HepG2 (cell line): ENCODE measurements around the gene COPB2. TPM values are rescaled to one million over a fixed set of nuclear protein-coding genes. Genes with fewer than 3 reads are reported as not detected.

Experiments
- ATAC-seq: fragments of 200-7000 bp; cut with Tn5 transposase; 3 replicates; pipeline ENCODE4 v1.9.1; 2020; ENCODE audit warnings: mild to moderate bottlenecking, moderate library complexity
- BruUV-seq: library from RNA; stranded (reverse); fragments of 400-500 nt; replicated peaks from 2 replicates; lab custom pipeline; 2021; lab: Mats Ljungman, UMichigan
- CTCF ChIA-PET: fragments of 300-600 bp; formaldehyde crosslinking; extraction: SDS; loops from one replicate; lab custom pipeline; 2021; ENCODE audit warnings: low total read pairs, inconsistent platforms, low intra/inter-chr PET ratio; lab: Yijun Ruan, JAX
- POLR2A ChIA-PET: fragments of 350-600 bp; sonication (Branson Sonifier 250); formaldehyde crosslinking; loops from one replicate; lab custom pipeline; 2020; ENCODE audit warnings: antibody characterized with exemption, inconsistent platforms; lab: Yijun Ruan, JAX
- DNase-seq: peaks from one replicate; pipeline ENCODE4 v3.0.0-alpha.2; 2015; ENCODE audit warnings: low spot score
- FAIRE-seq: peaks from 3 replicates; lab custom pipeline; 2011; peaks lifted over from hg19 to GRCh38; lab: Jason Lieb, UNC
- H2AFZ ChIP-seq: one replicate; pipeline ENCODE4 v1.6.1; 2011; ENCODE audit warnings: low read length, inconsistent platforms
- H3K27ac ChIP-seq: fragments of 300-600 bp; 3 replicates; pipeline ENCODE4 v1.8.0; 2011; ENCODE audit warnings: mixed run types, mild to moderate bottlenecking, mixed read lengths, low read length, inconsistent platforms; ENCODE audit not compliant: insufficient read depth; ENCODE audit errors: extremely low read length
- H3K27me3 ChIP-seq, 2 experiments: fragments of 200-600 bp in 1 of 2; 2 replicates in 1 of 2; 3 replicates in 1 of 2; pipeline versions ENCODE4 v1.6.0 to v1.8.0; 2011; ENCODE audit warnings: low read length in 2 of 2, mild to moderate bottlenecking in 2 of 2, moderate library complexity in 2 of 2, inconsistent platforms in 1 of 2; ENCODE audit not compliant: insufficient read depth in 2 of 2, control insufficient read depth in 1 of 2
- H3K36me3 ChIP-seq, 2 experiments: fragments of 200-600 bp in 1 of 2; replicated peaks in 1 of 2; 2 replicates in 1 of 2; 3 replicates in 1 of 2; pipeline versions ENCODE4 v1.5.1 to v1.8.0; 2011; ENCODE audit warnings: low read length in 2 of 2, inconsistent platforms in 1 of 2; ENCODE audit not compliant: insufficient read depth in 2 of 2, control insufficient read depth in 1 of 2
- H3K4me1 ChIP-seq: 2 replicates; pipeline ENCODE4 v1.5.1; 2012; ENCODE audit warnings: low read length, inconsistent platforms; ENCODE audit not compliant: insufficient read depth
- H3K4me2 ChIP-seq: 2 replicates; pipeline ENCODE4 v1.6.0; 2011; ENCODE audit warnings: low read depth, low read length, inconsistent platforms
- H3K4me3 ChIP-seq, 3 experiments: fragments of 200-600 bp in 1 of 3; sonication (generic), shearing (Covaris generic) in 1 of 3; replicated peaks in 1 of 3; 2 replicates each; pipeline ENCODE4 v1.5.1; 2011 to 2016; ENCODE audit warnings: low read length in 3 of 3, inconsistent platforms in 2 of 3, low read depth in 2 of 3, mild to moderate bottlenecking in 2 of 3, control low read depth in 1 of 3, mixed read lengths in 1 of 3; ENCODE audit not compliant: insufficient read depth in 1 of 3
- H3K79me2 ChIP-seq: one replicate; pipeline ENCODE4 v1.6.1; 2011; ENCODE audit warnings: low read length, inconsistent platforms; ENCODE audit not compliant: insufficient read depth
- H3K9ac ChIP-seq: 2 replicates; pipeline ENCODE4 v1.6.0; 2011; ENCODE audit warnings: mild to moderate bottlenecking, low read depth, low read length, inconsistent platforms; ENCODE audit not compliant: insufficient read depth
- H3K9me3 ChIP-seq: 2 replicates; pipeline ENCODE4 v1.5.1; 2012; ENCODE audit warnings: mild to moderate bottlenecking, low read length
- H4K20me1 ChIP-seq: 2 replicates; pipeline ENCODE4 v1.6.0; 2011; ENCODE audit warnings: inconsistent platforms, mild to moderate bottlenecking, low read length, moderate library complexity; ENCODE audit not compliant: insufficient read depth
- DZIP1 ChIP-seq: sonication (generic); formaldehyde crosslinking; IDR thresholded peaks from 2 replicates; pipeline ENCODE4 v1.5.0; 2020; ENCODE audit warnings: mild to moderate bottlenecking, missing genetic modification reagents
- ELF1 ChIP-seq: sonication (generic); formaldehyde crosslinking; IDR thresholded peaks from 2 replicates; pipeline ENCODE4 v1.4.0; 2020; ENCODE audit warnings: missing genetic modification reagents
- FOXK1 ChIP-seq: sonication (generic); formaldehyde crosslinking; IDR thresholded peaks from 2 replicates; pipeline ENCODE4 v1.4.0; 2020; ENCODE audit warnings: low read depth, missing genetic modification reagents, borderline replicate concordance
- GPN1 ChIP-seq: sonication (generic); formaldehyde crosslinking; IDR thresholded peaks from 2 replicates; pipeline ENCODE4 v1.5.1; 2020; ENCODE audit warnings: missing genetic modification reagents, borderline replicate concordance
- HMGXB4 ChIP-seq, 2 experiments: sonication (generic) in 1 of 2; formaldehyde crosslinking in 1 of 2; IDR thresholded peaks; 2 replicates each; pipeline versions ENCODE4 v1.4.0 to v1.6.1; 2018 to 2020; ENCODE audit warnings: missing genetic modification reagents in 2 of 2, borderline replicate concordance in 1 of 2, low read depth in 1 of 2, mild to moderate bottlenecking in 1 of 2, missing biosample characterization in 1 of 2
- PHF21A ChIP-seq: sonication (generic); formaldehyde crosslinking; IDR thresholded peaks from 2 replicates; pipeline ENCODE4 v1.5.0; 2020; ENCODE audit warnings: mild to moderate bottlenecking, missing genetic modification reagents
- ZBTB46 ChIP-seq: sonication (generic); formaldehyde crosslinking; IDR thresholded peaks from 2 replicates; pipeline ENCODE4 v1.4.0; 2020; ENCODE audit warnings: mild to moderate bottlenecking, missing genetic modification reagents, borderline replicate concordance
- ZNF431 ChIP-seq: sonication (generic); formaldehyde crosslinking; IDR thresholded peaks from 2 replicates; pipeline ENCODE4 v1.9.0; 2022; ENCODE audit warnings: missing genetic modification reagents, low read depth, mild to moderate bottlenecking, borderline replicate concordance
- ZNF446 ChIP-seq: sonication (generic); formaldehyde crosslinking; IDR thresholded peaks from 2 replicates; pipeline ENCODE4 v1.5.0; 2020; ENCODE audit warnings: mild to moderate bottlenecking, missing genetic modification reagents
- ZNF468 ChIP-seq: sonication (generic); formaldehyde crosslinking; IDR thresholded peaks from 2 replicates; pipeline ENCODE4 v1.8.0; 2022; ENCODE audit warnings: mild to moderate bottlenecking, moderate library complexity, missing genetic modification reagents
- ZNF605 ChIP-seq: sonication (generic); formaldehyde crosslinking; IDR thresholded peaks from 2 replicates; pipeline ENCODE4 v1.8.0; 2022; ENCODE audit warnings: mild to moderate bottlenecking, missing genetic modification reagents
- ZNF704 ChIP-seq: sonication (generic); formaldehyde crosslinking; IDR thresholded peaks from 2 replicates; pipeline ENCODE4 v1.8.1; 2023; ENCODE audit warnings: mild to moderate bottlenecking, inconsistent platforms, moderate library complexity, missing genetic modification reagents, borderline replicate concordance
- ZNF713 ChIP-seq: sonication (generic); formaldehyde crosslinking; IDR thresholded peaks from 2 replicates; pipeline ENCODE4 v1.4.0; 2020; ENCODE audit warnings: mild to moderate bottlenecking, missing genetic modification reagents
- ZNF790 ChIP-seq: sonication (generic); formaldehyde crosslinking; IDR thresholded peaks from 2 replicates; pipeline ENCODE4 v1.8.0; 2022; ENCODE audit warnings: missing genetic modification reagents, mild to moderate bottlenecking, borderline replicate concordance
- WGBS: methylation state at CpG from one replicate; pipeline ENCODE4 v1.1.6; 2017; ENCODE audit warnings: low lambda C conversion rate; 5-methylcytosine and 5-hydroxymethylcytosine counted together
- in situ Hi-C: cut with HindIII; loops from 2 replicates; pipeline ENCODE4 v1.10.0; 2017; ENCODE audit warnings: low pct_unique_long_range_greater_than_20kb; ENCODE audit not compliant: extremely low pct_ligation_motif_present
- intact Hi-C: fragments of 100-400 bp; cut with micrococcal nuclease; formaldehyde crosslinking; loops from one replicate; pipeline ENCODE4 v1.10.0; 2022; ENCODE audit not compliant: unreplicated experiment
- polyA plus RNA-seq, 8 experiments: library from polyadenylated mRNA; depleted of rRNA in 3 of 8; stranded (reverse) in 7 of 8; unstranded in 1 of 8; fragments of >200 nt; fragmentation: Illumina TruSeq in 4 of 8; extraction: Trizol in 4 of 8; gene quantifications; 2 replicates each; pipeline versions ENCODE4 v1.2.1 to v1.2.3, GENCODE V29; 2011 to 2016; ENCODE audit warnings: low read depth in 4 of 8, missing spikeins in 1 of 8, mixed read lengths in 1 of 8; ENCODE audit not compliant: insufficient read depth in 1 of 8
- total RNA-seq, 5 experiments: library from RNA; depleted of rRNA; stranded (reverse); fragments of >200 nt; fragmentation: Illumina TruSeq; extraction: Trizol; gene quantifications; 2 replicates each; pipeline ENCODE4 v1.2.3, GENCODE V29; 2016; ENCODE audit warnings: low read depth in 1 of 5

Gene COPB2
- total and polyA plus RNA-seq, 2 of the 13 experiments (the other 11 are each of a cell fraction or from before 2014, with no cell fraction given) = 83.3 to 217 TPM

GRCh38 chr3:139388821-139389551, 461 bp downstream of the COPB2 start:
- Histone ChIP-seq H3K36me3 (peaks cover 0 to 7% of the 10 kb centered on the region in 2 experiments; a peak in 1 of 5 replicates), H3K27me3 (no peaks in the 10 kb centered on the region; a peak in 1 of 5 replicates), H4K20me1 (peaks cover 33% of the 10 kb centered on the region), H3K4me3 (peak overlapping the region; percentile 87 to 97 (median 91)), H3K4me2 (peak overlapping the region; percentile 86), H2AFZ (no peak overlapping the region), H3K9ac (peak overlapping the region; percentile 99), H3K4me1 (peaks cover 44% of the 10 kb centered on the region), H3K27ac (peak overlapping the region; percentile 98), H3K9me3 (no peaks in the 10 kb centered on the region), H3K79me2 (peaks cover 59% of the 10 kb centered on the region)
- DNase-seq = no peak
- FAIRE-seq = no peak
- TSS peak; percentile 82 for BruUV-seq
- in situ Hi-C loops (no loop called here), intact Hi-C loops (no loop called here)
- WGBS = under 1% methylated on average over 21 of the region's 25 CpGs
- no peak for ATAC-seq
- POLR2A ChIA-PET = interaction anchor here (0.9 to 1.6 kb wide), 9 partner anchors 9 to 1553 kb away, joined by 3 to 16 read pairs (median 4); no protein-coding TSS in a partner anchor
- CTCF ChIA-PET = no interaction called here
- no peak for TF ChIP-seq ELF1 (CRISPR knock-in tag)
- TF ChIP-seq ZNF468 = 0 out of 2 replicates have a peak, but pooled peaks have one; percentile 27
- 0 out of 2 replicates have a peak, but pooled peaks have one; percentile 17 for TF ChIP-seq PHF21A (CRISPR knock-in tag)
- TF ChIP-seq DZIP1 = 0 out of 2 replicates have a peak, but pooled peaks have one; percentile 31
- TF ChIP-seq HMGXB4 (CRISPR knock-in tag; IDR thresholded peaks at IDR 0.05; ENCODE audit: borderline replicate concordance in 1 of 2, low read depth in 1 of 2) = 0 out of 4 replicates have a peak, but pooled peaks of 1 of the 2 experiments have one; percentile 65
- peak; percentile 76; the same call in 1 of the 2 replicates for TF ChIP-seq ZNF704 (CRISPR knock-in tag)
- TF ChIP-seq ZNF605 (CRISPR knock-in tag) = no peak; the same call in 1 of the 2 replicates
- 0 out of 2 replicates have a peak, but pooled peaks have one; percentile 83 for TF ChIP-seq GPN1
- TF ChIP-seq ZNF446 (CRISPR knock-in tag) = peak; percentile 55; the same call in 1 of the 2 replicates
- TF ChIP-seq FOXK1 = no peak
- TF ChIP-seq ZNF713 (CRISPR knock-in tag) = 0 out of 2 replicates have a peak, but pooled peaks have one; percentile 67
- TF ChIP-seq ZNF790 (CRISPR knock-in tag) = peak; percentile 29; the same call in 1 of the 2 replicates
- TF ChIP-seq ZNF431 (CRISPR knock-in tag) = peak; percentile 47
- TF ChIP-seq ZBTB46 (CRISPR knock-in tag) = 0 out of 2 replicates have a peak, but pooled peaks have one; percentile 75
